GM21723 (cell line): ENCODE measurements around the gene SPARC.
"Not testable (repeated sequence)": the region's sequence is repeated elsewhere in the genome, so short reads cannot be mapped to it uniquely, and the experiment has no call there.

ENCODE experiments used
- ATAC-seq: cut with Tn5 transposase; IDR thresholded peaks from one replicate; pipeline ENCODE4 v1.9.1; 2021; ENCODE audit warnings: mild to moderate bottlenecking, moderate library complexity; ENCODE audit not compliant: unreplicated experiment

SPARC gene

GRCh38 chr5:151686674-151687407 lies at the start of gene SPARC:
Gene SPARC (minus strand): TSS chr5:151686915. CDS start chr5:151676188, 10,727 bp downstream.
- ATAC-seq: peak; percentile 84

- no peak for ATAC-seq
Measured at GRCh38 chr5:151735646-151736045, 48.9 kb upstream of the SPARC start.

- no peak for ATAC-seq
Measured at GRCh38 chr5:151734064-151734408, 47.3 kb upstream of the SPARC start.

- ATAC-seq: no peak
Measured at GRCh38 chr5:151733358-151734063, 46.8 kb upstream of the SPARC start.

- ATAC-seq: no peak
Measured at GRCh38 chr5:151730381-151730780, 43.7 kb upstream of the SPARC start.

GRCh38 chr5:151729597-151729996 lies 42.9 kb upstream of the SPARC start:
- not testable (repeated sequence) for ATAC-seq

- ATAC-seq: no peak
Measured at GRCh38 chr5:151724360-151724759, 37.6 kb upstream of the SPARC start.

- no peak for ATAC-seq
Measured at GRCh38 chr5:151722546-151722945, 35.8 kb upstream of the SPARC start.

- peak; percentile 21 for ATAC-seq
Measured at GRCh38 chr5:151721812-151722391, 35.2 kb upstream of the SPARC start.

GRCh38 chr5:151721087-151721646 lies 34.5 kb upstream of the SPARC start:
- peak; percentile 83 for ATAC-seq

- ATAC-seq: no peak
Measured at GRCh38 chr5:151720215-151720614, 33.5 kb upstream of the SPARC start.

- no peak for ATAC-seq
Measured at GRCh38 chr5:151719228-151720000, 32.7 kb upstream of the SPARC start.

GRCh38 chr5:151718646-151719045 lies 31.9 kb upstream of the SPARC start:
- ATAC-seq: no peak

GRCh38 chr5:151718153-151718552 lies 31.4 kb upstream of the SPARC start:
- ATAC-seq: no peak

GRCh38 chr5:151717416-151717815 lies 30.7 kb upstream of the SPARC start:
- ATAC-seq: no peak

- ATAC-seq: no peak
Measured at GRCh38 chr5:151709109-151709735, 22.5 kb upstream of the SPARC start.

GRCh38 chr5:151708126-151708525 lies 21.4 kb upstream of the SPARC start:
- ATAC-seq: no peak

- no peak for ATAC-seq
Measured at GRCh38 chr5:151707567-151707966, 20.9 kb upstream of the SPARC start.

- no peak for ATAC-seq
Measured at GRCh38 chr5:151706906-151707305, 20.2 kb upstream of the SPARC start.

- no peak for ATAC-seq
Measured at GRCh38 chr5:151703780-151704179, 17.1 kb upstream of the SPARC start.

GRCh38 chr5:151703227-151703626 lies 16.5 kb upstream of the SPARC start:
- peak; percentile 87 for ATAC-seq
